KOPT-K1 (cell line): ENCODE measurements around the gene GOLGA6L7.
"Not testable (repeated sequence)": the region's sequence is repeated elsewhere in the genome, so short reads cannot be mapped to it uniquely, and the experiment has no call there.

Experiments
- H3K27ac ChIP-seq: fragments of 200-600 bp; sonication (generic); 2 replicates; pipeline ENCODE4 v1.5.1; 2016; ENCODE audit warnings: antibody characterized with exemption, mild to moderate bottlenecking, low read depth, low read length; ENCODE audit not compliant: poor library complexity, severe bottlenecking
- H3K36me3 ChIP-seq: fragments of 200-600 bp; sonication (generic); 2 replicates; pipeline ENCODE4 v1.5.1; 2017; ENCODE audit warnings: antibody characterized with exemption, mild to moderate bottlenecking, low read length, moderate library complexity; ENCODE audit not compliant: insufficient read depth
- H3K9me3 ChIP-seq: fragments of 200-600 bp; sonication (generic); 2 replicates; pipeline ENCODE4 v1.5.1; 2017; ENCODE audit warnings: antibody characterized with exemption, low read length, mild to moderate bottlenecking; ENCODE audit not compliant: insufficient read depth, poor library complexity, severe bottlenecking

GOLGA6L7 gene, protein sequence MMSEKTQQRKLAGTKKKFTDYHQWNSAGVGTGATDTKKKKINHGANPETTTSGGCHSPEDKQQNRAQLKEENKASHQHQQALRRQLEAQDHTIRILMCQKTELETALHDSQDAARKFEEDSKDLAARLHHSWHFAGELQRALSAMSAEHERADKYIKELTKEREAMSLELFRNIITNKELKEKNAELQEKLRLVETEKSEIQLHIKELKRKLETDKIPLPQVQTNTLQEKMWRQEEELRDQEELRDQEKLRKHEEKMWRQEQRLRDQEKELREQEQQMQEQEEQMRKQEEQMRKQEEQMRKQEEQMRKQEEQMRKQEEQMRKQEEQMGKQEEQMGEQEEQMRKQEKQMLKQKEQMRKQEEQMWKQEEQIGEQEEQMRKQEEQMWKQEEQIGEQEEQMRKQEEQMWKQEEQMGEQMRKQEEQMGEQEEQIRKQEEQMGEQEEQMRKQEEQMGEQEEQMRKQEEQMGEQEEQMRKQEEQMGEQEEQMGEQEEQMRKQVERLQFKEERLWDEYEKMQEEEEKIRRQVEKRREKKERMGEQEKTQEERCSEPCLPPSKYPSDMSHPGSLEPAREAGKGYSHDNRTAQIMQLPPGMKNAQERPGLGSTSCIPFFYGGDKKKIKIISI

DNA sequence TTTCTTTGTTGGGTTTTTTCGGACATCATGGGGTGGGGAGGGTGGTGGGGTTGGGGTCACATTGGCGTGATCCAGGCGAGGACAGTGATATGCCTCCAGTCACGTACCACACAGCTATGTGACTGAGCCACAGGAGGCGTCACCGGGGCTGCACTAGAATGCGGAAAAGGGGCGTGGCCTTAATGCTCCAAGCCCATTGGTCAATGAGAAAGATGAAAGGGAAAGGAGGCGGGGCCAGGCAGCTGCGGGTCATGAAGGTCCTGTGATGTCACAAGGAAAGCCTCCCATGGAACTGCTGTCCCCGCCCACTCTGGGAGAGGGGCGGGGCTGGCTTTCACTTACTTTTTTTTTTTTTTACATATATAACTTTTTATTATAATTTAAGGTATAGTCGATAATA lies at the start of gene GOLGA6L7:
Gene GOLGA6L7, minus strand, starts transcription at position 124 of the 400 bp plus-strand sequence. Its CDS starts 95 bp downstream, at position 29.
- not testable (repeated sequence) for H3K36me3 ChIP-seq, H3K27ac ChIP-seq, H3K9me3 ChIP-seq

DNA sequence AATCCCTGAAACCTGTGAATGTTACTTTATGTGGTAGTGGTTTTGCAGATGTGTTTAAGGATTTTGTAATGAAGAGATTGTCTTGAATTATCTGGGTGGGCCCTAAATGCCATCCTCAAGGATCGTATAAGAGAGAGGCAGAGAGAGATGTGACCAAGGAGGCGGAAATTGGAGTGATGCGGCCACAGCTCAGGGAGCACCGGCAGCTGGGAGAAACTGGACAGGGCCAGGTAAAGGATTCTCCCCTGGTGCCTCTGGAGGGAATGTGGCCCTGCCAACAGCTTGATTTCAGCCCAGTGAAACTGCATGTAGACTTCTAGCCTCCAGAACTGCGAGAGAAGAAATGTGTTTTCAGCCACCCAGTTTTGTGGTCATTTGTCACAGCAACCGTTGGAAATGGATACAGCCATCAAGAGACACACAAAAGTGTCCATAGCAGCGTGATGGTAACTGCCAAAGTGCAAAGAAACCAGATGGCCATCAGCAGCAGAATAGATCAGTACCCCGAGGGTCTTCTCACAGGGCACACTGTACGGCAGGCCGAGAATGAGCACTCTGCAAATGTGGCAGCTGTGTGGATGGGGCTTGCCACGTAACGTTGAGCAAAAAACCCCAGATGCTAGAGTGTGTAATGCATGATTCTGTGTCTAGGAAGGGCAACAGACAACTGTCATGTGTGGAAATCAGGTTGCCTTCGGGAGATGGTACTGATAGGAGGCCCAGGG lies 49.6 kb upstream of the GOLGA6L7 start:
- H3K27ac ChIP-seq = peak overlapping the region; percentile 54
- no peaks in the 10 kb centered on the region for H3K36me3 ChIP-seq
- H3K9me3 ChIP-seq = no peaks in the 10 kb centered on the region

DNA sequence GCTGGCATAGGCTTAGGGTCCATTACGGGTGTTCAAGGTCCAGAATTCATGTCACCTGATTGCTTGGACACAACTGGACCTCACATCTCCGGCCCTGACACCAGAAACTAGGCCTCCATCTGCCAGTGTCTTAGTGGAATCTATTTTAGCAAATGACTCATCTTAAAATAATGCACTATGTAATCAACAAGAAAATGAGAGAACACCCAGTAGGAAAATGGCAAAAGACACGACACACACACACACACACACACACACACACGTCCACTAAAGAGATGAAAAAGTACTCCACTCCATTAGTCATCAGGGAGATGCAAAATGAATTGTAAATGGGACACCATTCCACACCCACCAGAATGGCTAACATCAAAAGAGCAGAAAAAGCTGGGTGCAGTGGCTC lies 48.5 kb upstream of the GOLGA6L7 start:
- Histone ChIP-seq H3K27ac (peak overlapping the region; percentile 26), H3K9me3 (no peaks in the 10 kb centered on the region), H3K36me3 (no peaks in the 10 kb centered on the region)

DNA sequence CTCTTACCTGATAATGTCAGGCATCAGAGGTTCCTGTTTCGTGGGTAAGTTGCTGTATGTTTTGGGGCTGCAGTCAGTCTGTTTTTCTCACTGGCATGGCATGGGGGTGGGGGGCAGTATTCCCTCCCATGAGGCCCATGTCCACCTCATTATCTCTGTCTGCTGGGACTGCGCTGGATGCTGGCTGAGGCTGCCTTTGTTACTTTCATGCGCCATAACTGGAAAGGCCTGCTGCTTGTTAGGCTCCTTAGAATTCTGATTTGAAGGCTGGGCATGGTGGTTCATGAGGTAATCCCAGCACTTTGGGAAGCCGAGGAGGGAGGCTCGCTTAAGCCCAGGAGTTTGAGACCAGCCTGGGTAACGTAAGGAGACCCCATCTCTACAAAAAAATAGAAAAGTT lies 47.1 kb upstream of the GOLGA6L7 start:
- no peak overlapping the region for H3K27ac ChIP-seq
- H3K9me3 ChIP-seq = no peaks in the 10 kb centered on the region
- H3K36me3 ChIP-seq = no peaks in the 10 kb centered on the region

DNA sequence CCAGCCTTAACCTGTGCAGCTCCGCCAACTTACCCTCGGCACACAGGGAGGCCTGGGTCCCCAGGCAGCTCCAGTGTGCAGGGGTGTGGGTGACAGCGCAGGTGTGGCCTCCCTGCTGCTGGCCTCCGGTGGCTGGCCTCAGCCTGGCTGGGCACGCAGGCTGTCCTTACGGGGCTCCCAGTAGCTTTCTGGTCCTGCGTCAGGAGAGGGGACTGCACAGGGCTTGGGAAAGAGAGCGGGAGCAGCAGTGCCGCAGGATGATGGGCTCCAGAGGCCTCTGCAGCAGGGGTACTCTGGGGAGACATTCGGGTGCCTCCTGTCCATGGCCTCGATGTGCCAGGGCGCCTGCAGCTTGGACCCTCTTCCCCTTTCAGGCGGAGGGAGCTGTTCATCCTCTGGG lies 46.7 kb upstream of the GOLGA6L7 start:
- Histone ChIP-seq H3K9me3 (no peaks in the 10 kb centered on the region), H3K36me3 (no peaks in the 10 kb centered on the region)

DNA sequence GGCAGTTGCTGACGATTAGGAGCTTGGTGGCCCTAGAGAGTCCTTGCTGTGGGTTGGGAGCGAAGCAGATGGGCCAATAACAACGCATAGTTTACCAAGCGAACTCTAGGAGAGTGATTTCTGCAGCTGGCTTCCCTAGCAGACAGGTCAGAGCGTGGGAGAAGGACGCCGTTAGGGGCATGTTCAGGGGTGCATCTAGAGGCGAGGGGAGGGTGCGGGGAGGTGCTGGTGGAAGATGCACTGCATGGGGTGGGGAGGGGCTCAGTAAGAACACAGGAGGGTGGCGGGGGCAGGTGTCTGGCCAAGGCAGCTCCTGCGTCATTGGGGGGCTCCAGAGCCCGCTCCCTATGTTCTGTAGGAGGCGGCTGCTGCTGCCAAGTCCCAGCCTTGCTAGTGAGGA lies 46.2 kb upstream of the GOLGA6L7 start:
- Histone ChIP-seq H3K27ac (no peak overlapping the region), H3K9me3 (no peaks in the 10 kb centered on the region), H3K36me3 (no peaks in the 10 kb centered on the region)

More for the DNA sequence above, 46.7 kb upstream of the GOLGA6L7 start:
- no peak overlapping the region for H3K27ac ChIP-seq

DNA sequence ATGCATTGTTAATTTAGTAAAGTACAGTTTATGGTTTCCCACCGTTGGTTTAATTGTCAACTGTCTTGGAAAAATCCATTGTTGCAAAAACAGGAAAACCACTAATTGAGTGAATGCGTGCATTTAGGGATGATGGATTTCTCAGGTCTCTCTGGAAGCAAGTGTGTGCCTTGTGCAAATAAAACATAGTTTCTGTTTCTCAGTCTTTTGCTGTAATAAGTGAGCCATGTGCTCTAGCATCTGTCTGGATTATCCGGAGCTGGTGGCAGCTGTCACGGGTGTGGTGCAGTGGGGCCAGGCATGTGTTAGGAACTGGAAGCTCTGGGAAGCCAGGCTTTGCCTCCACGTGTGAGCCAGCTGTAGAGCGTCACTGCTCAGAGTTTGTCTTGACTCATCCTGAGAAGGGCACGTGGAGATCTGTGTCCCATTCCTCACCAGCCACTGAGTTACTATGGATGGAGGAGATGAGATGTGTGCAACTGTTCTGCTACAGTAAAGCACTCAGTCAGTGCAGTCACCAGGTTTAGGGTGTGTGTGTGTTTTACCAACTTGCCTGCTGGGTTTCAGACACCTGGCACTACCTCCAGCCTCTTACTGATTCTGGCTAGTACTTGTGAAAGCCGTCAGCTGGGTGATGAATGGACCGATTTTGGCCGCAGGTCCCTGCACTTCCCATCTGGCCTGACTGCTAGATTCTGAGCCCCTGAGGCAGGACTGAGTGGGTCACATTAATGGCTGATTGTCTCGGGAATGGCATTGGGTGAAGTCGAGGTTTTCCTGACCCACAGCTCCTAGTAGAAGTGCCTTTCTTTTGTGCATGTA lies 44.6 kb upstream of the GOLGA6L7 start:
- no peaks in the 10 kb centered on the region for H3K9me3 ChIP-seq
- H3K27ac ChIP-seq = peak overlapping the region; percentile 5
- no peaks in the 10 kb centered on the region for H3K36me3 ChIP-seq

DNA sequence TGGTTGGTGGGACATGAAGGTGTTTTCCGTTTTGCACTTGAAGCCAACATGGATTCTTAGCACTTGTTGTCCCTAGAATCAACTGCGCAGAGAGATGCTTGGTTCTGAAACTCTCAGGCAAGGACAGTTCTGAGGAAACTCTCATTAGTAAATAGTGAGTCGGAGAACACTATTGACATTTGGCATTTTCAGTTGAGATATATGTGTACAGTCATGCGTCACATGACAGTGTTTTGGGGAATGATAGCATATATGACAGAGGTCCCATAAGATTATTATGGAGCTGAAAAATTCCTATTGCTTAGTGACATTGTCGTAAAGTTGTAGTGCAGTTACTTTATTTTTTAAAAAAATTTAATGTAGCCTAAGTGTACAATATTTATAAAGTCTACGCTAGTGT lies 43.1 kb upstream of the GOLGA6L7 start:
- no peaks in the 10 kb centered on the region for H3K9me3 ChIP-seq
- no peaks in the 10 kb centered on the region for H3K36me3 ChIP-seq
- H3K27ac ChIP-seq = peak overlapping the region; percentile 78

DNA sequence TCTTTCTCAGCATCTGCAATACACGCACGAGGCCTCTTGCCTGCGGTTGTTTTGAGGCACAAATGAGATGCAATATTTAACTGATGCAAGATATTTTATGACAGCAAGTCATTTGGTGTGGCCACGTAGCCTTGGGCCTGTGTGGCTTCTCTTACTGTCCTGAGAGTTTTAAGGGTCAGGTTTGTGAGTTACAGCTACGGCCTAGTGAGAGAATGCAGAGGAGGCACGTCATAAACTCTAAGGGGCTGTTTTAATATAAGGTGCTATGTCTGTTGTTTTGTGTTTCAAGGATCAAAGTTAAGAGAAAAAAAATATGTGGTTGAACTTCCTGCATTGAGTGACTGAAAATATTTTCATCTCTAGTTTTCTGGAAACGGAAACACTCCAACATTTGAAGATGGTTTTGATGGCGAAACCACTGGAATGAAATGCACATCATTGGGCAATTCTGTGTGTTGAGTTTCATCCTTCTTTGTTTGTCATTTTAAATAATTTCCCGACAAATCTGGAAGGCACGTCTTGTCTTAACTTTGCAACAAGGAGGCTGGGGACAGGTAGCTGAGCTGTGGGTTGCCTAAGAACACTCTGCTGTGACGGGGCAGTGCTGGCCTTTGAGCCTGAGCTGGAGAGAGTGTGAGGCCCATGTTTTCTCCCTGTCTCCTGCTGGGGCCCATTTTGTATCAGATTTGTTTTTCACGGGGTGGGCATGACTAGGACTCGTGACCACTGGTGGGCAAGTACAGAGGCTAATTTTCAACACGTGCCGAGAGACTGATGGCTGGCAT lies 42.5 kb upstream of the GOLGA6L7 start:
- Histone ChIP-seq H3K36me3 (no peaks in the 10 kb centered on the region), H3K9me3 (no peaks in the 10 kb centered on the region), H3K27ac (peak overlapping the region; percentile 78)

DNA sequence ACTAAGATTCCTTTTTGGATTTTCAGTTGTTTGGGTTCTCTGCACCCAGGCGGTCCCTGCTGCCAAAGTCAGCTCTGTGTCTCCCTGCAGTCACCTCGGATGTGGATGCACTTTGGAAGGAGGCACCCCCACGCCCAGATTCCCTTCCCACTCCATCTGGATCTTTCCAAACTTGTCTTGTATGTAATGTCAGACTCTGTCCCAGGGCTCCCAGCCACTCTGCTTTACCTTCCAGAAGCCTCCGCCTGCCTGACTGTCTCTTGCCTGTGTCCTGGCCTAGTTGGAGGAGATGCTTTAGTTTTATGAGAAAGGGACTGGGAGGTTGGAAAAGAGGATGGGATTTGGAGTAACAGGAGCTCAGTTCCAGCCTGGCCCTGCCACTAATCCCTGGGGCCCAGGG lies 41.8 kb upstream of the GOLGA6L7 start:
- H3K36me3 ChIP-seq, H3K9me3 ChIP-seq: not testable (repeated sequence)
- H3K27ac ChIP-seq = peak overlapping the region; percentile 78

DNA sequence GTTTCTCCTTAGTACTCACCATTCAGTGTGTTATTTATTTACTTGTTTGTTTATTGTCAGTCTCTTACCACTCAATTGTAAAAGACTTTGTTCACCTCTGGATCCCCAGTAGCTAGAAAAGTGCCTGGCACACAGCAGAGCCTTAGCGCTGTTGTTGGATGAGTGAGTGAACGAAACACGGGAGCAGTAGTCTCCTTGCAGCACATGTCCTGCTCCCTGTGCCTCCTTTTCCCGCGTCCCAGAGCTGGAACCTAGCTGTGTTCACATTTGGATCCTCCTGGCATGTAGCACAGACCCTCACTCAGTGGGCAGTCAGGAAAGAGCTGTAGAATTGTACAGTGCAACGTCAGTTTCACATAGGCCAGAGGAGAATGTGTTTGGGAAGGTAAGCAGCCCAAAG lies 41.4 kb upstream of the GOLGA6L7 start:
- H3K36me3 ChIP-seq, H3K9me3 ChIP-seq: not testable (repeated sequence)
- peak overlapping the region; percentile 78 for H3K27ac ChIP-seq

DNA sequence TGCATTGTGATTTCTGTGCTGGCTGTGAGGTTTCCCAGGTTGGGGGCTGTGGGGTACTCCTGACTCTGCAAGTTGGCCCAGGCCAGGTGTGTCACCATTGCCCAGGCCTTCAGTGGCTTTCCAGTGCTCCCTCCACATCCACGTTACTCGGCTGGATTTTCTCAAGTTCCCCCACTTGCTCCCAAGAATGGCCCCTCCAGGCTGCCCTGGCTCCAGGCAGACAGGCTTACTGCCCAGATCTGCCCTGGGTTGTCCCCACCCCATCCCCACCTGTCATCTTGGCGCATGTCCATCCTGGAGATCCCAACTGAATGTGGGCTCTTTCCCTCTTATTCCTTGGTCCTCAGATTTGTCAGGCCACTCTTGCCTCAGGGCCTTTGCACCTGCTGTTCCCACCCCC lies 40.9 kb upstream of the GOLGA6L7 start:
- H3K36me3 ChIP-seq = no peaks in the 10 kb centered on the region
- H3K9me3 ChIP-seq = no peaks in the 10 kb centered on the region
- peak overlapping the region; percentile 78 for H3K27ac ChIP-seq

DNA sequence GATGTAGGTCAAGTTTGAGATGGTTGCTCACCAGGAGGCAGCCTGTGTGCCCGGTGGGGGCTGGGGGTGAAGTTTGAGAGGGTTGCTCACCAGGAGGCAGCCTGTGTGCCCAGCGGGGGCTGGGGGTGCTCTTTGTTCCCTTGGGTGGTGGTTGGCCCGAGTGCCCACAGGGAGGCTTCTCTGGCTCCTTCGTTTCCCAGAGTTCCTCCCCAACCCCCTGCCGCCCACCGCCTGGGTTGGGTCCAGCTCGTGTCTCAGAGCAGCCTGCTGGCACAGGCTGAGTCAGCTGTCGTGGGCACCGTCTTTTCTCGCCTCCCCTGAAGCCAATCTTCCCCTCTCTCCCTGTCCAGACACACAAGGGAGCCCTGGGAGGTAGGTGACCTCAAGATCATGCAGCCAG lies 40.5 kb upstream of the GOLGA6L7 start:
- Histone ChIP-seq H3K9me3 (no peaks in the 10 kb centered on the region), H3K27ac (peak overlapping the region; percentile 78), H3K36me3 (no peaks in the 10 kb centered on the region)

DNA sequence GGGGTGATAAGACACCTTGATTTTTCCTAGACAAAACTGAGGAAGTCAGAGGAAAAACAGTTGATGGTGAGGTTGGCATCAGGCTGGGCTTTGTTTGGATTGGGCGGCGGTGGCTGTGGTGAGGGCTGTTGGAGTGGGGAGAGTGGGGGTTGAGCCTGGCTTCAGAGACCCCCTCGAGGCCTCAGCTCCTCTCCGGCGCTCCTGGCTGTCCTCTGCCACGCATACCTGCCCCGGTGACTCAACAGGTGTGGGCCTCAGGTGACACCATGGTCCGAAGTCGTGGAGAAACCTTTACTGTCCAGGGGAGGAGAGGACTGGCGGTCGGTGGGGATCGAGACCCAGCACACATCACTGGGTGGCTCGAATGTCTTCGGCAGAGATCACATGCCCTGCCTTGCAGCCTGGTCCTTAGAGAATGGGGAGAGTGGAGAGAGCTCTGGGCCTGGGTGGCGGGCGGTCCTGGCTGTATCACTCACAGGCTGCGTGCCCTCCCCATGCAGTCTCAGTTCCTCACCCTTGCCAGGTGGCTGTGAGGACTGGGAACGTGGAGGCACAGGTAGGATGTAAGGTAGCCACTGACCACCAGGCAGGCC lies 40.0 kb upstream of the GOLGA6L7 start:
- no peaks in the 10 kb centered on the region for H3K36me3 ChIP-seq
- no peaks in the 10 kb centered on the region for H3K9me3 ChIP-seq
- H3K27ac ChIP-seq = peak overlapping the region; percentile 78
